Measurements from ENCODE around the gene ADSS1. TPM values are rescaled to one million over a fixed set of nuclear protein-coding genes. Genes with fewer than 3 reads are reported as not detected.
A peak's percentile ranks its signal among the peaks of the same experiment; 100 is the strongest.
"Not testable (repeated sequence)": the region's sequence is repeated elsewhere in the genome, so short reads cannot be mapped to it uniquely, and the experiment has no call there.

Gene ADSS1
- total RNA-seq, 1 donor from 2014 or later: 6.9 TPM

GRCh38 chr14:104725772-104726548, 1.9 kb downstream of the ADSS1 start:
- TF ChIP-seq CTCF (conservative IDR thresholded peaks at IDR 0.05): peak; percentile 12
- Mint-ChIP-seq H3K9me3 (no peaks in the 10 kb centered on the region), H3K27ac (no peak overlapping the region), H3K4me1 (ENCODE audit: unreplicated experiment) (peaks cover 4% of the 10 kb centered on the region), H3K27me3 (peaks cover 9% of the 10 kb centered on the region), H3K36me3 (no peaks in the 10 kb centered on the region), H3K4me3 (peak overlapping the region; percentile 79)
- no peak for DNase-seq (ENCODE audit: extremely low spot score, unreplicated experiment)

GRCh38 chr14:104726600-104727451, 2.8 kb downstream of the ADSS1 start:
- peak; percentile 42 for TF ChIP-seq CTCF (conservative IDR thresholded peaks at IDR 0.05)
- H3K27me3 Mint-ChIP-seq: peaks cover 9% of the 10 kb centered on the region
- H3K27ac Mint-ChIP-seq: no peak overlapping the region
- no peak overlapping the region for H3K4me3 Mint-ChIP-seq
- no peaks in the 10 kb centered on the region for H3K36me3 Mint-ChIP-seq
- H3K4me1 Mint-ChIP-seq (ENCODE audit: unreplicated experiment): peaks cover 4% of the 10 kb centered on the region
- no peak for DNase-seq (ENCODE audit: extremely low spot score, unreplicated experiment)
- H3K9me3 Mint-ChIP-seq: no peaks in the 10 kb centered on the region

GRCh38 chr14:104728631-104729030, 4.6 kb downstream of the ADSS1 start:
- Mint-ChIP-seq H3K27ac (no peak overlapping the region), H3K4me3 (no peak overlapping the region), H3K4me1 (ENCODE audit: unreplicated experiment) (peaks cover 4% of the 10 kb centered on the region), H3K9me3 (no peaks in the 10 kb centered on the region), H3K36me3 (no peaks in the 10 kb centered on the region), H3K27me3 (peaks cover 9% of the 10 kb centered on the region)
- no peak for TF ChIP-seq CTCF (conservative IDR thresholded peaks at IDR 0.05)
- no peak for DNase-seq (ENCODE audit: extremely low spot score, unreplicated experiment)

GRCh38 chr14:104729176-104729834, 5.3 kb downstream of the ADSS1 start:
- DNase-seq (ENCODE audit: extremely low spot score, unreplicated experiment); H3K36me3 Mint-ChIP-seq; H3K27me3 Mint-ChIP-seq; H3K4me1 Mint-ChIP-seq (ENCODE audit: unreplicated experiment); H3K9me3 Mint-ChIP-seq; H3K4me3 Mint-ChIP-seq: not testable (repeated sequence)
- peak overlapping the region; percentile 34 for H3K27ac Mint-ChIP-seq

- no peak for DNase-seq (ENCODE audit: extremely low spot score, unreplicated experiment)
- Mint-ChIP-seq H3K4me3 (no peak overlapping the region), H3K4me1 (ENCODE audit: unreplicated experiment) (peaks cover 4% of the 10 kb centered on the region), H3K27me3 (peaks cover 9% of the 10 kb centered on the region), H3K27ac (no peak overlapping the region), H3K36me3 (no peaks in the 10 kb centered on the region), H3K9me3 (no peaks in the 10 kb centered on the region)
- TF ChIP-seq CTCF (conservative IDR thresholded peaks at IDR 0.05): no peak
Measured at GRCh38 chr14:104729835-104730181, 5.8 kb downstream of the ADSS1 start.

All from type B pancreatic cell (in vitro differentiated cells).